HFFc6 (cell line): ENCODE data around the gene NRBF2. TPM values are rescaled to one million over a fixed set of nuclear protein-coding genes. Genes with fewer than 3 reads are reported as not detected.

Experiments used
- DNase-seq: peaks from one replicate; pipeline ENCODE4 v3.0.0-alpha.2; 2018
- H3K27ac Mint-ChIP-seq: 2 replicates; pipeline ENCODE4 v1.8.0; 2020; ENCODE audit warnings: mild to moderate bottlenecking, mixed read lengths
- H3K27me3 Mint-ChIP-seq: 2 replicates; pipeline ENCODE4 v1.8.0; 2021; ENCODE audit warnings: mild to moderate bottlenecking, moderate library complexity, mixed read lengths; ENCODE audit not compliant: insufficient read depth
- H3K36me3 Mint-ChIP-seq: 2 replicates; pipeline ENCODE4 v1.8.0; 2021; ENCODE audit warnings: low read depth, mixed read lengths
- H3K4me1 Mint-ChIP-seq: 2 replicates; pipeline ENCODE4 v1.8.0; 2020; ENCODE audit warnings: low read depth, mixed read lengths
- H3K4me3 Mint-ChIP-seq: 2 replicates; pipeline ENCODE4 v1.8.0; 2020; ENCODE audit warnings: mild to moderate bottlenecking, moderate library complexity, mixed read lengths
- H3K9me3 Mint-ChIP-seq: 2 replicates; pipeline ENCODE4 v1.8.0; 2020; ENCODE audit warnings: mild to moderate bottlenecking, mixed read lengths
- CTCF ChIP-seq: fragments of 200-600 bp; sonication (generic); IDR thresholded peaks from 2 replicates; pipeline ENCODE4 v1.5.0; 2021; ENCODE audit warnings: antibody characterized with exemption, mild to moderate bottlenecking
- total RNA-seq, 6 experiments: library from RNA; stranded (reverse); fragmentation: NEBNext Ultra II Directional; extraction: Animal tissue kit (Norgen Biotek cat#: 25700); gene quantifications; 2 replicates in 1 of 6; 3 replicates in 5 of 6; pipeline ENCODE4 v1.2.3, GENCODE V29; 2021

Gene NRBF2
- total RNA-seq, 6 experiments from 2014 or later: 25.6 to 31.2 (median 28.0) TPM

DNA sequence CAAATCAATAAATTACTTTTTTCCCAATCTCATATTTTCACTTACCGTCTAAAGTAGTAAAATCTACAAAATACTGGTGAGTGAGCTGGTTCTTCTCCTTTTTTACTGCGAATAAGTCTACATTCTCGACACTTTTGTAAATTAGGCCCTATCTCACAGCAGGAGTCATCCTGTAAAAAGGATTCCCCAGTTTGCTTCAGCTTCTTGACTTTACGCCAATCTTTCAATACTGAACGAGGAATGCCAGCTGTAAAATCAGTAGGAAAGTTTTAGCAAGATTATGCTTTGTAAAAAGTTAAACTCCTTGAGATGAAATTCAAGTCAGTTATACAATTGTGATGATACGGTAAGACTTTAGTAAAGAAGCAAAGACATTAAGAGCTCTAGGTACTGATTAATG lies 67.3 kb downstream of the NRBF2 start:
- peaks cover 24% of the 10 kb centered on the region; the same call in 1 of the 2 replicates for H3K36me3 Mint-ChIP-seq

DNA sequence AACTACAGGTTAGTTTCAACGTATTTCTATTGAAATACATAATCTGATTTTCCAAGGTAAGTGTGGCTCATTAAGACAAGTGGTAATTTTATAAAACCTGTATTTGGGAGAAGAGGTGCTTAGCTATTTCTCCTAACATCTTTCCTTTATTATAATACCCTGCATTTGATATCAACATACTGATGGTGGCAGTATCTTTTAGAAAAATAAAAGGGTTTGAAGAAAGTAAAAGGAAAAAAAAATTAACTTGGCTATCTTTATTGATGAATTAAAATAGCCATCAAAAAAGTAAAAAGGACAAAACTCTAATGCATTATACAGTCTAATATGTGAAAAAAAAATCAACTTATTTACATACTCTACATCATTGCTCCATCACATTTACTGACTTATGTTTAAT lies 68.0 kb downstream of the NRBF2 start:
- 0 out of 2 replicates have a peak, but pooled peaks have one; percentile 11 for TF ChIP-seq CTCF
- no peak for DNase-seq
- no peaks in the 10 kb centered on the region for H3K9me3 Mint-ChIP-seq
- H3K4me1 Mint-ChIP-seq: peaks cover 19% of the 10 kb centered on the region
- no peak overlapping the region for H3K4me3 Mint-ChIP-seq
- H3K36me3 Mint-ChIP-seq: peaks cover 24% of the 10 kb centered on the region; the same call in 1 of the 2 replicates
- H3K27ac Mint-ChIP-seq: no peak overlapping the region
- no peaks in the 10 kb centered on the region for H3K27me3 Mint-ChIP-seq

More for the DNA sequence above, 67.3 kb downstream of the NRBF2 start:
- Mint-ChIP-seq H3K27ac (no peak overlapping the region), H3K9me3 (no peaks in the 10 kb centered on the region), H3K4me1 (peaks cover 19% of the 10 kb centered on the region), H3K27me3 (no peaks in the 10 kb centered on the region), H3K4me3 (no peak overlapping the region)
- no peak for TF ChIP-seq CTCF
- DNase-seq: no peak
